Stomach (tissue), 9 donors: Measurements from ENCODE around the gene PTPRF. TPM values are rescaled to one million over a fixed set of nuclear protein-coding genes. Genes with fewer than 3 reads are reported as not detected.

Experiments used
- DNase-seq, 2 donors: peaks; one replicate each; pipeline versions ENCODE4 v3.0.0 to v3.0.0-alpha.2; 2013 to 2019
- H3K27ac ChIP-seq, 5 donors: fragments of 200-600 bp in 4 of 5; sonication (generic) in 4 of 5; one replicate each; pipeline ENCODE4 v1.5.1; 2013 to 2019; ENCODE audit warnings: mild to moderate bottlenecking in 1 of 5, moderate library complexity in 1 of 5
- H3K27me3 ChIP-seq, 3 donors: fragments of 200-600 bp; sonication (generic); one replicate each; pipeline ENCODE4 v1.5.1; 2017 to 2019; ENCODE audit warnings: mixed run types in 1 of 3
- H3K36me3 ChIP-seq, 4 donors: fragments of 200-600 bp; sonication (generic); 1 replicate in 3 of 4; 2 replicates in 1 of 4; pipeline ENCODE4 v1.5.1; 2016 to 2019
- H3K4me1 ChIP-seq, 4 donors: fragments of 200-600 bp; sonication (generic); one replicate each; pipeline ENCODE4 v1.5.1; 2016 to 2019
- H3K4me3 ChIP-seq, 4 donors: fragments of 200-600 bp; sonication (generic) in 3 of 4; one replicate each; pipeline ENCODE4 v1.5.1; 2016 to 2019; ENCODE audit warnings: mild to moderate bottlenecking in 1 of 4
- H3K9me3 ChIP-seq, 4 donors: fragments of 200-600 bp; sonication (generic); one replicate each; pipeline ENCODE4 v1.5.1; 2016 to 2019
- CTCF ChIP-seq, 7 experiments: fragments of 450-650 bp in 4 of 7; fragments of 200-600 bp in 3 of 7; sonication (generic) in 3 of 7; IDR thresholded peaks; one replicate each; pipeline ENCODE4 v1.5.1; 2016 to 2019; ENCODE audit warnings: antibody characterized with exemption in 7 of 7, control low read depth in 2 of 7, mild to moderate bottlenecking in 1 of 7
- EP300 ChIP-seq: sonication (generic); formaldehyde crosslinking; IDR thresholded peaks from one replicate; pipeline ENCODE4 v1.6.1; 2017; ENCODE audit warnings: antibody characterized with exemption
- POLR2A ChIP-seq, 4 donors: fragments of 450-650 bp; IDR thresholded peaks; one replicate each; pipeline ENCODE4 v1.6.1; 2016; ENCODE audit warnings: antibody characterized with exemption in 4 of 4, control low read depth in 2 of 4, mild to moderate bottlenecking in 1 of 4, moderate library complexity in 1 of 4
- POLR2AphosphoS5 ChIP-seq, 3 donors: sonication (generic); formaldehyde crosslinking; IDR thresholded peaks; one replicate each; pipeline ENCODE4 v1.6.1; 2016; ENCODE audit warnings: antibody characterized with exemption in 3 of 3
- WGBS, 5 donors: extraction: QIAGEN DNeasy Blood & Tissue Kit in 3 of 5; methylation state at CpG; one replicate each; pipeline versions ENCODE4 v1.1.5 to v1.1.7; 2013 to 2018; 5-methylcytosine and 5-hydroxymethylcytosine counted together
- intact Hi-C: fragments of 100-400 bp; cut with DNase I; formaldehyde crosslinking; loops from one replicate; pipeline ENCODE4 v1.15.1; 2023; ENCODE audit warnings: low total_unique reads
- polyA plus RNA-seq, 3 donors: library from polyadenylated mRNA; stranded (reverse); fragments of 200-250 nt; gene quantifications; one replicate each; pipeline ENCODE4 v1.2.3, GENCODE V29; 2013
- total RNA-seq, 5 donors: library from RNA; depleted of rRNA; stranded (reverse); fragments of >200 nt; gene quantifications; one replicate each; pipeline versions ENCODE4 v1.1.0 to v1.2.3, GENCODE V29; 2014 to 2016
- donor health status: healthy with polysubstance abuse.
- donor health status: Bipolar disorder and iron deficiency.
- donor health status: healthy.

PTPRF gene
- total and polyA plus RNA-seq, 8 donors, result 11.3 to 282 (median 82.0) TPM

- Histone ChIP-seq H3K27me3 (no peaks in the 10 kb centered on the region), H3K4me3 (no peak overlapping the region), H3K36me3 (peaks cover 92 to 100% (median 100%) of the 10 kb centered on the region in 4 donors), H3K27ac (no peak overlapping the region), H3K9me3 (no peaks in the 10 kb centered on the region), H3K4me1 (no peaks in the 10 kb centered on the region)
- no peak for DNase-seq
- 83 to 90% (median 89%) methylated on average over 14 of the region's 14 CpGs for WGBS, 5 donors
- intact Hi-C loops, result no loop called here
- TF ChIP-seq EP300 (no peak), POLR2AphosphoS5 (IDR thresholded peaks at IDR 0.05) (no peak), CTCF (IDR thresholded peaks at IDR 0.05) (no peak), POLR2A (IDR thresholded peaks at IDR 0.05) (no peak)
These were observed 128.8 kb downstream of the PTPRF start for GRCh38 chr1:43659212-43660166.

GRCh38 chr1:43660355-43660754 lies 129.7 kb downstream of the PTPRF start:
- Histone ChIP-seq H3K4me1 (no peaks in the 10 kb centered on the region), H3K27ac (no peak overlapping the region), H3K27me3 (no peaks in the 10 kb centered on the region), H3K36me3 (peaks cover 95 to 100% (median 100%) of the 10 kb centered on the region in 4 donors), H3K4me3 (no peak overlapping the region), H3K9me3 (no peaks in the 10 kb centered on the region)
- DNase-seq, result no peak
- TF ChIP-seq EP300 (no peak), CTCF (IDR thresholded peaks at IDR 0.05) (no peak), POLR2A (IDR thresholded peaks at IDR 0.05) (no peak), POLR2AphosphoS5 (IDR thresholded peaks at IDR 0.05) (no peak)
- intact Hi-C loops, result no loop called here
- WGBS, 5 donors, result 77 to 92% (median 82%) methylated on average over 4 of the region's 4 CpGs

GRCh38 chr1:43664369-43664768 lies 133.7 kb downstream of the PTPRF start:
- no peaks in the 10 kb centered on the region for H3K4me1 ChIP-seq
- 78 to 93% (median 85%) methylated on average over 4 of the region's 4 CpGs for WGBS, 5 donors
- intact Hi-C loops, result no loop called here

GRCh38 chr1:43666608-43667007 lies 135.9 kb downstream of the PTPRF start:
- H3K4me3 ChIP-seq, result no peak overlapping the region
- no peaks in the 10 kb centered on the region for H3K4me1 ChIP-seq
- no peak for DNase-seq
- H3K27ac ChIP-seq, result no peak overlapping the region
- TF ChIP-seq CTCF (IDR thresholded peaks at IDR 0.05) (no peak), POLR2A (IDR thresholded peaks at IDR 0.05) (no peak), POLR2AphosphoS5 (IDR thresholded peaks at IDR 0.05) (no peak), EP300 (no peak)
- intact Hi-C loops, result no loop called here
- H3K27me3 ChIP-seq, result no peaks in the 10 kb centered on the region
- H3K9me3 ChIP-seq, result no peaks in the 10 kb centered on the region
- H3K36me3 ChIP-seq, result peaks cover 93 to 100% (median 100%) of the 10 kb centered on the region in 4 donors

More at GRCh38 chr1:43664369-43664768, 133.7 kb downstream of the PTPRF start:
- Histone ChIP-seq H3K4me3 (no peak overlapping the region), H3K27ac (no peak overlapping the region), H3K36me3 (peaks cover 92 to 100% (median 100%) of the 10 kb centered on the region in 4 donors), H3K27me3 (no peaks in the 10 kb centered on the region), H3K9me3 (no peaks in the 10 kb centered on the region)
- DNase-seq, result no peak
- TF ChIP-seq EP300 (no peak), POLR2AphosphoS5 (IDR thresholded peaks at IDR 0.05) (no peak), CTCF (IDR thresholded peaks at IDR 0.05) (no peak), POLR2A (IDR thresholded peaks at IDR 0.05) (no peak)
